Neural cell (in vitro differentiated cells): ENCODE measurements around the gene CCIN. TPM values are rescaled to one million over a fixed set of nuclear protein-coding genes. Genes with fewer than 3 reads are reported as not detected.

Experiments used
- H2AFZ ChIP-seq: fragments of 200-600, 300-800 bp; sonication (generic), shearing (Covaris generic); 2 replicates; pipeline ENCODE4 v1.6.0; 2014; ENCODE audit warnings: low read depth, mild to moderate bottlenecking, antibody characterized with exemption, low read length, moderate library complexity
- H3F3A ChIP-seq: fragments of 200-600 bp; shearing (Covaris generic); 2 replicates; pipeline ENCODE4 v1.6.1; 2016; ENCODE audit warnings: mild to moderate bottlenecking, moderate library complexity, mixed read lengths, antibody characterized with exemption, low read length; ENCODE audit not compliant: insufficient read depth, poor library complexity, severe bottlenecking
- H3K27ac ChIP-seq: fragments of 200-600, 300-800 bp; sonication (generic), shearing (Covaris generic); 2 replicates; pipeline ENCODE4 v1.5.1; 2014; ENCODE audit warnings: mild to moderate bottlenecking, low read length, moderate library complexity
- H3K27me3 ChIP-seq: fragments of 300-800, 200-600 bp; sonication (generic), shearing (Covaris generic); 2 replicates; pipeline ENCODE4 v1.6.0; 2014; ENCODE audit warnings: mild to moderate bottlenecking, low read depth, low read length, moderate library complexity; ENCODE audit not compliant: insufficient read depth
- H3K36me3 ChIP-seq: fragments of 300-800, 200-600 bp; sonication (generic), shearing (Covaris generic); 2 replicates; pipeline ENCODE4 v1.5.1; 2014; ENCODE audit warnings: mild to moderate bottlenecking, antibody characterized with exemption, low read length, moderate library complexity; ENCODE audit not compliant: insufficient read depth
- H3K4me2 ChIP-seq: fragments of 300-800, 200-600 bp; sonication (generic), shearing (Covaris generic); 2 replicates; pipeline ENCODE4 v1.6.0; 2014; ENCODE audit warnings: mild to moderate bottlenecking, low read length
- H3K4me3 ChIP-seq: fragments of 300-800, 200-600 bp; sonication (generic), shearing (Covaris generic); 2 replicates; pipeline ENCODE4 v1.5.1; 2014; ENCODE audit warnings: mild to moderate bottlenecking, low read length, moderate library complexity
- H3K79me2 ChIP-seq: fragments of 200-600 bp; shearing (Covaris generic); replicated peaks from 2 replicates; pipeline ENCODE4 v1.6.0; 2014; ENCODE audit warnings: mild to moderate bottlenecking, low read length, moderate library complexity; ENCODE audit not compliant: insufficient read depth
- H3K9ac ChIP-seq: fragments of 300-800, 200-600 bp; sonication (generic), shearing (Covaris generic); 2 replicates; pipeline ENCODE4 v1.6.1; 2016; ENCODE audit warnings: mild to moderate bottlenecking, low read length, mixed read lengths
- H3K9me2 ChIP-seq: fragments of 200-600 bp; shearing (Covaris generic); 2 replicates; pipeline ENCODE4 v1.6.1; 2016; ENCODE audit warnings: mild to moderate bottlenecking, low read length, mixed read lengths; ENCODE audit not compliant: insufficient read depth
- H3K9me3 ChIP-seq: fragments of 200-600, 300-800 bp; sonication (generic), shearing (Covaris generic); 2 replicates; pipeline ENCODE4 v1.6.1; 2016; ENCODE audit warnings: mild to moderate bottlenecking, mixed run types, low read length, moderate library complexity, mixed read lengths
- H4K20me1 ChIP-seq: fragments of 200-600 bp; shearing (Covaris generic); 2 replicates; pipeline ENCODE4 v1.6.1; 2016; ENCODE audit warnings: mild to moderate bottlenecking, mixed run types; ENCODE audit not compliant: insufficient read depth
- EP300 ChIP-seq: fragments of 450-650 bp; conservative IDR thresholded peaks from 2 replicates; pipeline ENCODE4 v1.6.1; 2014; ENCODE audit warnings: antibody characterized with exemption, mild to moderate bottlenecking, moderate library complexity; ENCODE audit not compliant: poor library complexity, severe bottlenecking
- EZH2 ChIP-seq: fragments of 200-600, 300-800 bp; shearing (Covaris generic), sonication (generic); IDR thresholded peaks from 2 replicates; pipeline ENCODE4 v1.6.1; 2014; ENCODE audit warnings: antibody characterized with exemption, low read length, borderline replicate concordance, mild to moderate bottlenecking; ENCODE audit not compliant: insufficient read depth, poor library complexity, severe bottlenecking
- MXI1 ChIP-seq: fragments of 450-650 bp; conservative IDR thresholded peaks from 2 replicates; pipeline ENCODE4 v1.6.1; 2014; ENCODE audit warnings: antibody characterized with exemption, mild to moderate bottlenecking; ENCODE audit not compliant: poor library complexity, severe bottlenecking
- POLR2AphosphoS5 ChIP-seq: IDR thresholded peaks from 2 replicates; pipeline ENCODE4 v1.6.1; 2012
- RAD21 ChIP-seq: fragments of 450-650 bp; conservative IDR thresholded peaks from 2 replicates; pipeline ENCODE4 v1.6.1; 2014; ENCODE audit warnings: antibody characterized with exemption, mild to moderate bottlenecking, moderate library complexity
- SMC3 ChIP-seq: fragments of 450-650 bp; conservative IDR thresholded peaks from 2 replicates; pipeline ENCODE4 v1.6.1; 2014; ENCODE audit warnings: antibody characterized with exemption, mild to moderate bottlenecking, moderate library complexity; ENCODE audit not compliant: poor library complexity
- TAF1 ChIP-seq: IDR thresholded peaks from 2 replicates; pipeline ENCODE4 v1.6.1; 2012; ENCODE audit warnings: low read depth
- polyA plus RNA-seq: library from polyadenylated mRNA; depleted of rRNA; stranded (reverse); fragments of >200 nt; gene quantifications from 2 replicates; pipeline ENCODE4 v1.2.3, GENCODE V29; 2014
- TF ChIP-seq, protein P1 (sequence below): fragments of 450-650 bp; IDR thresholded peaks from 2 replicates; pipeline ENCODE4 v1.5.1; 2014; ENCODE audit warnings: antibody characterized with exemption, mild to moderate bottlenecking, moderate library complexity; ENCODE audit not compliant: poor library complexity, severe bottlenecking
- TF ChIP-seq, protein P2 (sequence below): IDR thresholded peaks from 2 replicates; pipeline ENCODE4 v1.6.1; 2012; ENCODE audit warnings: borderline replicate concordance

Gene CCIN
- polyA plus RNA-seq, 1 donor from 2014 or later, result not detected

DNA sequence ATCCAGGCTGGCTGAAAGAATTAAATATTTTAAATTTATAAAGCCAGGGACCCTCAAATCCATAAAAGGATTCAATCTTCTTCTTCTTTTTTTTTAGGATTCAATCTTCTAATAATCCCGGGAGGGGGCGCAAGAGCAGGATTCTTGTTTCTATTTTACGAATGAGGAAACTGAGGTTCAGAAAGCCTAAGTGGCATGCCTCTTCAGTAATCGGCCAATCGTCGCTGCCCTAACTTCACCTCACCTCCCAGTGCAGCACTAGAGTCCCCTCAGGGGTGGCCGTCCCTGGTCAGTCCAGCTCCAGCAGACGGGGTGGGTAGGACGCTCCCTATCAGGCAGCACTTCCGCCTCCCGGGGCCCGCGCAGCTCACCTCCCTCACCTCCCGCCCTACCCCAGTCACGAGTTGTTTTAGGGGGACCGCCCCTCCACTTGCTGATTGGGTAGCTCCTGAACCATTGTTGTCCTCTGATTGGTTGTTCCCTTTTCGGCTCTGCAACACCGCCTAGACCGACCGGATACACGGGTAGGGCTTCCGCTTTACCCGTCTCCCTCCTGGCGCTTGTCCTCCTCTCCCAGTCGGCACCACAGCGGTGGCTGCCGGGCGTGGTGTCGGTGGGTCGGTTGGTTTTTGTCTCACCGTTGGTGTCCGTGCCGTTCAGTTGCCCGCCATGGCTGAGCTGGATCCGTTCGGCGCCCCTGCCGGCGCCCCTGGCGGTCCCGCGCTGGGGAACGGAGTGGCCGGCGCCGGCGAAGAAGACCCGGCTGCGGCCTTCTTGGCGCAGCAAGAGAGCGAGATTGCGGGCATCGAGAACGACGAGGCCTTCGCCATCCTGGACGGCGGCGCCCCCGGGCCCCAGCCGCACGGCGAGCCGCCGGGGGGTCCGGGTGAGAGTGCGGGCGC lies 21.5 kb downstream of the CCIN start, which contains the start of gene CLTA:
Gene CLTA (plus strand): TSS at position 534 of the 902 bp plus-strand sequence. CDS start 136 bp downstream, at position 670.
- Histone ChIP-seq H3K4me3 (peak within 1 kb of the TSS; percentile 80), H3K9me3 (no peaks in the 10 kb centered on the region), H3K4me2 (peak within 1 kb of the TSS; percentile 96), H3K27ac (peak within 1 kb of the TSS; percentile 82), H3F3A (no peaks in the 10 kb centered on the region), H4K20me1 (no peaks in the 10 kb centered on the region), H3K79me2 (peaks cover 38% of the 10 kb centered on the region), H3K36me3 (no peaks in the 10 kb centered on the region), H3K9ac (peak within 1 kb of the TSS; percentile 79), H3K9me2 (no peaks in the 10 kb centered on the region), H2AFZ (peak within 1 kb of the TSS; percentile 78), H3K27me3 (no peaks in the 10 kb centered on the region)
- peak; percentile 88 for TF ChIP-seq TAF1
- TF ChIP-seq RAD21, result no peak
- TF ChIP-seq, protein P1, sequence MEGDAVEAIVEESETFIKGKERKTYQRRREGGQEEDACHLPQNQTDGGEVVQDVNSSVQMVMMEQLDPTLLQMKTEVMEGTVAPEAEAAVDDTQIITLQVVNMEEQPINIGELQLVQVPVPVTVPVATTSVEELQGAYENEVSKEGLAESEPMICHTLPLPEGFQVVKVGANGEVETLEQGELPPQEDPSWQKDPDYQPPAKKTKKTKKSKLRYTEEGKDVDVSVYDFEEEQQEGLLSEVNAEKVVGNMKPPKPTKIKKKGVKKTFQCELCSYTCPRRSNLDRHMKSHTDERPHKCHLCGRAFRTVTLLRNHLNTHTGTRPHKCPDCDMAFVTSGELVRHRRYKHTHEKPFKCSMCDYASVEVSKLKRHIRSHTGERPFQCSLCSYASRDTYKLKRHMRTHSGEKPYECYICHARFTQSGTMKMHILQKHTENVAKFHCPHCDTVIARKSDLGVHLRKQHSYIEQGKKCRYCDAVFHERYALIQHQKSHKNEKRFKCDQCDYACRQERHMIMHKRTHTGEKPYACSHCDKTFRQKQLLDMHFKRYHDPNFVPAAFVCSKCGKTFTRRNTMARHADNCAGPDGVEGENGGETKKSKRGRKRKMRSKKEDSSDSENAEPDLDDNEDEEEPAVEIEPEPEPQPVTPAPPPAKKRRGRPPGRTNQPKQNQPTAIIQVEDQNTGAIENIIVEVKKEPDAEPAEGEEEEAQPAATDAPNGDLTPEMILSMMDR, result peak; percentile 85
- TF ChIP-seq EP300, result peak; percentile 31
- TF ChIP-seq POLR2AphosphoS5, result peak; percentile 95
- peak; percentile 89 for TF ChIP-seq MXI1
- peak; percentile 72 for TF ChIP-seq SMC3
- TF ChIP-seq, protein P2, sequence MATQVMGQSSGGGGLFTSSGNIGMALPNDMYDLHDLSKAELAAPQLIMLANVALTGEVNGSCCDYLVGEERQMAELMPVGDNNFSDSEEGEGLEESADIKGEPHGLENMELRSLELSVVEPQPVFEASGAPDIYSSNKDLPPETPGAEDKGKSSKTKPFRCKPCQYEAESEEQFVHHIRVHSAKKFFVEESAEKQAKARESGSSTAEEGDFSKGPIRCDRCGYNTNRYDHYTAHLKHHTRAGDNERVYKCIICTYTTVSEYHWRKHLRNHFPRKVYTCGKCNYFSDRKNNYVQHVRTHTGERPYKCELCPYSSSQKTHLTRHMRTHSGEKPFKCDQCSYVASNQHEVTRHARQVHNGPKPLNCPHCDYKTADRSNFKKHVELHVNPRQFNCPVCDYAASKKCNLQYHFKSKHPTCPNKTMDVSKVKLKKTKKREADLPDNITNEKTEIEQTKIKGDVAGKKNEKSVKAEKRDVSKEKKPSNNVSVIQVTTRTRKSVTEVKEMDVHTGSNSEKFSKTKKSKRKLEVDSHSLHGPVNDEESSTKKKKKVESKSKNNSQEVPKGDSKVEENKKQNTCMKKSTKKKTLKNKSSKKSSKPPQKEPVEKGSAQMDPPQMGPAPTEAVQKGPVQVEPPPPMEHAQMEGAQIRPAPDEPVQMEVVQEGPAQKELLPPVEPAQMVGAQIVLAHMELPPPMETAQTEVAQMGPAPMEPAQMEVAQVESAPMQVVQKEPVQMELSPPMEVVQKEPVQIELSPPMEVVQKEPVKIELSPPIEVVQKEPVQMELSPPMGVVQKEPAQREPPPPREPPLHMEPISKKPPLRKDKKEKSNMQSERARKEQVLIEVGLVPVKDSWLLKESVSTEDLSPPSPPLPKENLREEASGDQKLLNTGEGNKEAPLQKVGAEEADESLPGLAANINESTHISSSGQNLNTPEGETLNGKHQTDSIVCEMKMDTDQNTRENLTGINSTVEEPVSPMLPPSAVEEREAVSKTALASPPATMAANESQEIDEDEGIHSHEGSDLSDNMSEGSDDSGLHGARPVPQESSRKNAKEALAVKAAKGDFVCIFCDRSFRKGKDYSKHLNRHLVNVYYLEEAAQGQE, result peak; percentile 71
- TF ChIP-seq EZH2, result no peak

DNA sequence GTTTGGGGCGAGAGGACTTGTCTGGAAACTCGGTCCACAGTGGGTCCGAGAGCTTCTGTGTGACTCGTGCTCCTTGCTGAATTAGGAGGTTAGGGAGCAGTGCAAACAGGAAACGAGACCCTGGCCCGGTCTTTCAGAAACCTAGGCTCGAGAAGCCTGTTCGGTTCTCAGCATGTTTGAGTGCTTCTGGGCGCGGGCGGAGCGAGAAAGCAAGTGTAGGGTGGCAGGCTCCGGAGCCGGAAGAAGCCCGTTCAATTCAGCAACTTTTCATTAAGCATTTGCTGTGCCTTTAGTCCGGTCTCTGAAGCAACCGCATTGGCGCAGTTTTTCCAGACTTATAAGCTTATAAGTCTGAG lies 22.1 kb downstream of the CCIN start:
- peak overlapping the region; percentile 71 for H2AFZ ChIP-seq
- TF ChIP-seq, protein P2, result no peak
- TF ChIP-seq EZH2 (no peak), SMC3 (no peak), RAD21 (no peak), MXI1 (no peak)

More for the DNA sequence above, 22.1 kb downstream of the CCIN start:
- peak overlapping the region; percentile 96 for H3K4me2 ChIP-seq
- H3K27ac ChIP-seq, result peak overlapping the region; percentile 82
- no peaks in the 10 kb centered on the region for H3K27me3 ChIP-seq
- no peaks in the 10 kb centered on the region for H3F3A ChIP-seq
- no peaks in the 10 kb centered on the region for H4K20me1 ChIP-seq
- H3K9me2 ChIP-seq, result no peaks in the 10 kb centered on the region
- no peaks in the 10 kb centered on the region for H3K36me3 ChIP-seq
- H3K9ac ChIP-seq, result peak overlapping the region; percentile 79
- no peaks in the 10 kb centered on the region for H3K9me3 ChIP-seq
- peaks cover 38% of the 10 kb centered on the region for H3K79me2 ChIP-seq
- peak overlapping the region; percentile 80 for H3K4me3 ChIP-seq
